ENCODE measurements around the gene ANKRD31. TPM values are rescaled to one million over a fixed set of nuclear protein-coding genes. Genes with fewer than 3 reads are reported as not detected.
"Not testable (repeated sequence)": the region's sequence is repeated elsewhere in the genome, so short reads cannot be mapped to it uniquely, and the experiment has no call there.

ANKRD31 gene
- polyA plus RNA-seq, 3 donors from 2014 or later: not detected

DNA sequence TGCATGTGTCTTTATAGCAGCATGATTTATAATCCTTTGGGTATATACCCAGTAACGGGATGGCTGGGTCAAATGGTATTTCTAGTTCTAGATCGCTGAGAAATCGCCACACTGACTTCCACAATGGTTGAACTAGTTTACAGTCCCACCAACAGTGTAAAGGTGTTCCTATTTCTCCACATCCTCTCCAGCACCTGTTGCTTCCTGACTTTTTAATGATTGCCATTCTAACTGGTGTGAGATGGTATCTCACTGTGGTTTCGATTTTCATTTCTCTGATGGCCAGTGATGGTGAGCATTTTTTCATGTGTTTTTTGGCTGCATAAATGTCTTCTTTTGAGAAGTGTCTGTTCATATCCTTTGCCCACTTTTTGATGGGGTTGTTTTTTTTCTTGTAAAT lies 13.8 kb upstream of the ANKRD31 start:
- not testable (repeated sequence) for H3K36me3 Mint-ChIP-seq; H3K4me3 Mint-ChIP-seq; DNase-seq; H3K9me3 Mint-ChIP-seq; H3K27ac Mint-ChIP-seq; H3K27me3 Mint-ChIP-seq (ENCODE audit: low read depth in 3 of 3); H3K4me1 Mint-ChIP-seq

DNA sequence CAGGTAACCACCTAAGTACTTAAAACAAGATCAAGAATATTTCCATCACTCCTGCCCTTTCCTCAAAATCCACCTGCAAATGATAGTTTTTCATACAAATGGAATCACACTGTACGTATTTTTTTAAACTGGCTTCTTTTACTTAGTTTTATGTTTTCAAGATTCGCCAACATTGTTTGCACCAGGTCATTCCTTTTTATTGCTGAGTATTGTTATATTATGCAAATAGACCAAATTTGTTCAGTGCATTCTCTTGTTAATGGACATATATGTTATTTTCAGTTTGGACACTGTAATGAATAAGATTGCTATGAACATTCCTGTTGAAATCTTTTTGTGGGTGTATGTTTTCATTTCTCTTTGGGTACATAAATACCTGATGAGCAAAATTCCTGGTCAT lies 8.3 kb upstream of the ANKRD31 start:
- Mint-ChIP-seq H3K4me1 (no peaks in the 10 kb centered on the region), H3K36me3 (no peaks in the 10 kb centered on the region), H3K4me3 (no peak overlapping the region), H3K27ac (no peak overlapping the region), H3K9me3 (no peaks in the 10 kb centered on the region), H3K27me3 (ENCODE audit: low read depth in 3 of 3) (peaks cover 0 to 8% (median 0%) of the 10 kb centered on the region in 3 donors)
- DNase-seq: no peak

DNA sequence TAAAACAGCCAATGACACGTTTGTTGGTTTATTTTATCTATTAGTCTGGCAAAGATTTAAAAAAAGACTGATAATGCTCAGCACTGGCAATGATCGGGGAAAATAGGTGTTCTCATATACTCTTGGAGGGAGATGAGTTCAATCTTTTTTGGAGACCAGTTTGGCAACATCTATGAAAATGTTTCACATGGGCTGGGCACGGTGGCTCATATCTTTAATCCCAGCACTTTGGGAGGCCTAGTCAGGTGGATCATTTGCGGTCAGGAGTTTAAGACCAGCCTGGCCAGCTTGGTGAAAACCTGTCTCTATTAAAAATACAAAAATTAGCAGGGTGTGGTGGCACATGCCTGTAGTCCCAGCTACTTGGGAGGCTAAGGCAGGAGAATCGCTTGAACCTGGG lies 6.8 kb upstream of the ANKRD31 start:
- no peaks in the 10 kb centered on the region for H3K9me3 Mint-ChIP-seq
- no peak for DNase-seq
- H3K27me3 Mint-ChIP-seq (ENCODE audit: low read depth in 3 of 3): peaks cover 0 to 6% (median 2%) of the 10 kb centered on the region in 3 donors
- H3K27ac Mint-ChIP-seq: no peak overlapping the region
- no peak overlapping the region for H3K4me3 Mint-ChIP-seq
- H3K4me1 Mint-ChIP-seq: no peaks in the 10 kb centered on the region
- H3K36me3 Mint-ChIP-seq: peaks cover 0 to 4% (median 0%) of the 10 kb centered on the region in 3 donors

DNA sequence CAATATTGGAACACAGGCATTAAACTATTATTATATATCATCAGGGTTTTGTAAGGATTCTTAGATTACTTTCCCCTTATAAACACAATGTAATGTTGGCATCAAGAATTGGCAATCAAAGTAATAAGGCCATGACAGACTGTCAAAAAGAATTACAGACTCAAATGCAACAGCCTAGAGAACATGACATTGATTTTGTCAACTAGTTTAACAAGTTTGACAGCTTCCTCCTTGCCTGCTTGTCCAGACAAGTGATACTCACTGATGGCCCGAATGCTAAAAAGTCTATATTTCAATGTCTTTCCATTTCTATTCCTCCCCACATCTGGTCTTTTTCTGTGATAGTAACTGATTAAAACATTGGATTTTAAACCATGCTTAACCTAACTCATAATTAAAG lies 6.4 kb upstream of the ANKRD31 start:
- no peak overlapping the region for H3K27ac Mint-ChIP-seq
- no peaks in the 10 kb centered on the region for H3K4me1 Mint-ChIP-seq
- peaks cover 0 to 7% (median 4%) of the 10 kb centered on the region in 3 donors for H3K27me3 Mint-ChIP-seq (ENCODE audit: low read depth in 3 of 3)
- peaks cover 0 to 4% (median 0%) of the 10 kb centered on the region in 3 donors for H3K36me3 Mint-ChIP-seq
- DNase-seq: no peak
- no peaks in the 10 kb centered on the region for H3K9me3 Mint-ChIP-seq
- H3K4me3 Mint-ChIP-seq: no peak overlapping the region

DNA sequence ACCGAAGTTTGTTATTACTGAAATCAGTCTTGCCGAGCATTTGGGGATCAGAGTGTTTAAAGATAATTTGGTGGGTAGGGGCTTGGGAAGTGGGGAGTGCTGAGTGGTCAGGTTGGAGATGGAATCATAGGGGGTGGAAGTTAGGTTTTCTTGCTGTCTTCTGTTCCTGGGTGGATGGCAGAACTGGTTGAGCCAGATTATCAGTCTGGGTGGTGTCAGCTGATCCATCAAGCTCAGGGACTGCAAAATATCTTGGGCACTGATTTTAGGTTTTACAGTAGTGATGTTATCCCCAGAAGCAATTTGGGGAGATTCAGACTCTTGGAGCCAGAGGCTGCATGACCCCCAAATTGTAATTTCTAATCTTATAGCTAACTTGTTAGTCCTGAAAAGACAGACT lies 5.4 kb upstream of the ANKRD31 start:
- Mint-ChIP-seq H3K27me3 (ENCODE audit: low read depth in 3 of 3) (peaks cover 2 to 7% (median 4%) of the 10 kb centered on the region in 3 donors), H3K27ac (no peak overlapping the region), H3K4me1 (peaks cover 2 to 4% of the 10 kb centered on the region in 2 donors), H3K9me3 (no peaks in the 10 kb centered on the region), H3K36me3 (peaks cover 0 to 4% (median 0%) of the 10 kb centered on the region in 3 donors), H3K4me3 (no peak overlapping the region)
- DNase-seq: no peak

DNA sequence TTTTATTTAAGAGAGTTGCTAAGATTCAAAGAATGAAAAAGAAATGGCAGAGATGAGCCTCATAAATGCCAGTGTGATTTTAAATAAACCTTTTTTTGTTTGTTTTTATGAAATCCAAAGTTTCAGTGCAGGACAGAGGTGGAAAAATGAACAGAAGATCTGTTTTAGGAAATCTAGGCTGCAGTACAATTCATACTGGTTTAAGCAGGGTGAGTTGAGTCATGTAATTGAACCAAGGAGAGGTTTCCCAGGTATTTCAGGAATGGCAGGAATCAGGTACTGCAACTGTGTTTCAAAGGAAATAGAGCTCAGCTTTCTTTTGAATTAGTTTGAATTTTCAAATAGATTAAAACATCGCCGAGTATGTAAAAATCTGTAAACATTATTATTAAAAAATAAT lies 3.0 kb upstream of the ANKRD31 start:
- Mint-ChIP-seq H3K27me3 (ENCODE audit: low read depth in 3 of 3) (peaks cover 4 to 6% (median 4%) of the 10 kb centered on the region in 3 donors), H3K4me1 (peaks cover 9 to 18% of the 10 kb centered on the region in 2 donors), H3K4me3 (no peak overlapping the region), H3K27ac (no peak overlapping the region), H3K36me3 (peaks cover 0 to 4% (median 0%) of the 10 kb centered on the region in 3 donors), H3K9me3 (no peaks in the 10 kb centered on the region)
- DNase-seq: no peak

DNA sequence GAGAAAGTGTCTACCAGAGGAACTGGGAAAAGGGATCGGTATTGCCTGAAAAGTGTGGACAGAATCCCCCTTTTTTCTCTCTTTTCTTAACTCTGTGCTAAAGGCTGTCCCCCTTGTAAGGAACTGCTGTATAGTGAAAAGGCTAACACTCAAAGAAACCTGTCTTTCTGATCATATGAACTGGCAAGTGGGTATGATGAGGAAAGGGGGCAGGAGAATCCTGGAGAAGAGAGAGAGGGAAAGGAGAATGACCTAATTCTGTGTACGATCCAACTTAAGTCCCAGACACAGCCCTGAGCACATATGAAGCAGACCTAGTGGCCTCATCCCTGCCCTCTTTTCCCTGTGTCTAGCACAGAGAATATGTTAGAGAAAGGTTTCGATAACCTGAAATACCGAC lies 967 bp downstream of the ANKRD31 start:
- H3K36me3 Mint-ChIP-seq: peaks cover 0 to 4% (median 0%) of the 10 kb centered on the region in 3 donors
- peak overlapping the region in 1 of 6 donors; percentile 11 for H3K27ac Mint-ChIP-seq
- H3K27me3 Mint-ChIP-seq (ENCODE audit: low read depth in 3 of 3): peaks cover 1 to 6% (median 4%) of the 10 kb centered on the region in 3 donors
- H3K9me3 Mint-ChIP-seq: no peaks in the 10 kb centered on the region
- peak overlapping the region in 3 of 5 donors; percentile 47 to 54 (median 53) for H3K4me3 Mint-ChIP-seq
- peaks cover 9 to 18% of the 10 kb centered on the region in 2 donors for H3K4me1 Mint-ChIP-seq
- no peak for DNase-seq

DNA sequence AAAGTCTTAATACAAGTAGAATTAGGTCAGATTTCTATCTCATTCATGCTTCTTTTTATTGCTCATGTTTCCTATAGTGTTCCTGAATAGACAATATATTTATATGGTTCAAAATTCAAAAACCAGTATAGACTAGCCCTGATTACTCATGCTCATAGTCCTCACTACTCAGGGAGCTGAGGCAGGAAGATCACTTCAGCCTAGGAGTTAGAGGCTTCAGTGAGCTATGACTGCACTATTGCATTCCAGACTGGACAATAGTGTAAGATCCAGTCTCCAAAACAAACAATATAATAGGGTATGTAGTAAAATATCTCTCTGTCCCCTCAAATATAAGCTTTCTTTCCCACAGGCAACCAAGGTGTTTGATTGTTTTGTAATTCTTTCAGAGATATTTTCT lies 2.4 kb downstream of the ANKRD31 start:
- peaks cover 0 to under 1% (median 0%) of the 10 kb centered on the region in 3 donors for H3K36me3 Mint-ChIP-seq

DNA sequence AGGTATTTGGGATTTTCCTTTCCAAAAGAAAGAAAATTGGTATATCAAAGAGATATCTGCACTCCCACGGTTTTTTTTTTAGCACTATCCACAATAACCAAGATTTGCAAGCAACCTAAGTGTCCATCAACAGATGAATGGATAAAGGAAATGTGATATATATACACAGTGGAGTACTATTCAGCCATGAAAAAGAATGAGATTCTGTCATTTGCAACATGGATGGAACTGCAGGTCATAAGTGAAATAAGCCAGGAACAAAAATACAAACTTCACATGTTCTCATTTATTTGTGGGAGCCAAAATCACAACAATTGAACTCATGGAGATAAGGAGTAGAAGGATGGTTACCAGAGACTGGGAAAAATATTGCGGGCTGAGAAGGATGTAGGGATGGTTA lies 9.8 kb downstream of the ANKRD31 start:
- DNase-seq: no peak
- no peak overlapping the region for H3K4me3 Mint-ChIP-seq
- peaks cover 0 to 2% (median 0%) of the 10 kb centered on the region in 6 donors for H3K9me3 Mint-ChIP-seq
- H3K27ac Mint-ChIP-seq: no peak overlapping the region
- H3K27me3 Mint-ChIP-seq (ENCODE audit: low read depth in 3 of 3): peaks cover 0 to 6% (median 3%) of the 10 kb centered on the region in 3 donors
- no peaks in the 10 kb centered on the region for H3K36me3 Mint-ChIP-seq
- no peaks in the 10 kb centered on the region for H3K4me1 Mint-ChIP-seq

More for the DNA sequence above, 2.4 kb downstream of the ANKRD31 start:
- DNase-seq: no peak
- Mint-ChIP-seq H3K4me3 (no peak overlapping the region), H3K27ac (no peak overlapping the region), H3K27me3 (ENCODE audit: low read depth in 3 of 3) (peaks cover 4 to 6% (median 4%) of the 10 kb centered on the region in 3 donors), H3K4me1 (peaks cover 9 to 18% of the 10 kb centered on the region in 2 donors), H3K9me3 (no peaks in the 10 kb centered on the region)

DNA sequence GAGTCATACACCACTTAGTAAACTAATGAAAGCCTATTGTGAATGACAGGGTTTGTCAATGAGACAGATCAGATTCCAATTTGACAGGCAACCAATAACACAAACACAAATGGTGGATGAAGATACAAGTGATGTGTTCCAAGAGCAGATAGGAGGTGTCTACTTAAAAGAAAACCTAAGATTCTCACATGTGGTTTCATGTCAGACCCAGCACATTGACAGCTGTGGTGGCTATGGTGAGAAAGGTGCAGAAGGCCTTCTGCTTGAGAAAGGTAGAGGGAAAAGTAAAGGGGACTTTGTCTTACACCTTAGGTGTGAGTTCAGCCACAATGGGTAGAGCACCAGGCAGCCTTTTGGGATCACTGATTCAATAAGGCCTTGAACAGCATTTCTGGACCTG lies 11.2 kb downstream of the ANKRD31 start:
- H3K4me1 Mint-ChIP-seq: no peaks in the 10 kb centered on the region

DNA sequence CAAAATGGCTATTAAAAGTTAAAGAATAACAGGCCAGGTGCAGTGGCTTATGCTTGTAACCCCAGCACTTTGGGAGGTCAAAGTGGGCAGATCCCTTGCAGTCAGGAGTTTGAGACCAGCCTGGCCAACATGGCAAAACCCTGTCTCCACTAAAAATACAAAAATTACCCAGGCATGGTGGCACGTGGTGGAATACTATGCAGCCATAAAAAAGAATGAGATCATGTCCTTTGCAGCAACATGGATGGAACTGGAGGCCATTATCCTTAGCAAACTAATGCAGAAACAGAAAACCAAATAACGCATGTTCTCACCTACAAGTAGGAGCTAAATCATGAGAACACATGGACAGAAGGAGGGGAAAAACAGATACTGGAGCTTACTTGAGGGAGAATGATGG lies 15.9 kb downstream of the ANKRD31 start:
- not testable (repeated sequence) for DNase-seq, H3K4me1 Mint-ChIP-seq, H3K27ac Mint-ChIP-seq, H3K4me3 Mint-ChIP-seq
- Mint-ChIP-seq H3K9me3 (peaks cover 9 to 29% (median 18%) of the 10 kb centered on the region in 6 donors), H3K27me3 (ENCODE audit: low read depth in 3 of 3) (peaks cover 2 to 15% (median 10%) of the 10 kb centered on the region in 3 donors), H3K36me3 (peaks cover 12 to 18% (median 14%) of the 10 kb centered on the region in 3 donors)

More for the DNA sequence above, 11.2 kb downstream of the ANKRD31 start:
- Mint-ChIP-seq H3K27ac (no peak overlapping the region), H3K4me3 (no peak overlapping the region), H3K27me3 (ENCODE audit: low read depth in 3 of 3) (peaks cover 0 to 9% (median 3%) of the 10 kb centered on the region in 3 donors), H3K36me3 (no peaks in the 10 kb centered on the region), H3K9me3 (peaks cover 0 to 2% (median 0%) of the 10 kb centered on the region in 6 donors)
- no peak for DNase-seq

DNA sequence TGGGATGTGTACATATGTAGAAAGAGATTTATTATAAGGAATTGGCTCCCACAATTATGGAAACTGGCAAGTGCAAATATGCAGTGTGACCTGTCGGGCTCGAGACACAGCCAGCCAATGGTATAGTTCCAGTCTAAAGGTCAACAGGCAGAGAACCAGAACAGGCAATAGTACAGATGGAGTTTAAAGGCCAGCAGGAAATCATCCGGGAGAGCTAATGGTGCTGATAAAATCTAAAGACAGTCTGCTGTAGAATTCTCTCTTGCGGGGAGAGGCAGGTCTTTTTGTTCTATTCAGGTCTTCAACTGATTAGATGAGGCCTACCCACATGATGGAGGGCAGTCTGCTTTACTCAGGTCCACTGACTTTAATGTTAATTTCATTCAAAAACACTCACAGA lies 21.8 kb downstream of the ANKRD31 start:
- H3K4me1 Mint-ChIP-seq: no peaks in the 10 kb centered on the region
- H3K9me3 Mint-ChIP-seq: peaks cover 7 to 29% (median 18%) of the 10 kb centered on the region in 6 donors
- DNase-seq: no peak
- no peak overlapping the region for H3K27ac Mint-ChIP-seq
- H3K27me3 Mint-ChIP-seq (ENCODE audit: low read depth in 3 of 3): peaks cover 3 to 10% (median 8%) of the 10 kb centered on the region in 3 donors
- H3K36me3 Mint-ChIP-seq: peaks cover 11 to 18% (median 17%) of the 10 kb centered on the region in 3 donors
- H3K4me3 Mint-ChIP-seq: no peak overlapping the region

DNA sequence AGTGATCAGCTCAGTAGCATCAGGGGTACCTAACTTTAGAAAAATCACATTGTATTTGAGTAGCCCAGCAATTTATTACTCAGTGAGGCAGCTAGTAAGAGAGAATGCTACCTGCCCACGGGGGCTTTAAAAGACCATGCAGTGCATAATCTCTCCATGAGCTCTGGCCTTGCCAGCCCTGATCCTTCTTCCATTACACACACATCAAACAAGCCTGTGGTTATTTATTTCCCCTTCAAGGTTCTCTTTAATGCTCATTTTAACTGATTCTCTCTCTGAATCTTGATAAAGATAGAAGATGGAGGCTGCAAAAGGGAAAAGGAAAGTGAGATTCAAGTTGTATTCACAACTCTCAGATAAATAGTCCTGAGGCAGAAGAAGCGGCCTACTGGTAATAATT lies 22.3 kb downstream of the ANKRD31 start:
- Mint-ChIP-seq H3K4me3 (no peak overlapping the region), H3K9me3 (peaks cover 7 to 29% (median 18%) of the 10 kb centered on the region in 6 donors), H3K36me3 (peaks cover 8 to 18% (median 15%) of the 10 kb centered on the region in 3 donors), H3K27ac (no peak overlapping the region), H3K27me3 (ENCODE audit: low read depth in 3 of 3) (peaks cover 3 to 6% (median 5%) of the 10 kb centered on the region in 3 donors), H3K4me1 (no peaks in the 10 kb centered on the region)
- no peak for DNase-seq

DNA sequence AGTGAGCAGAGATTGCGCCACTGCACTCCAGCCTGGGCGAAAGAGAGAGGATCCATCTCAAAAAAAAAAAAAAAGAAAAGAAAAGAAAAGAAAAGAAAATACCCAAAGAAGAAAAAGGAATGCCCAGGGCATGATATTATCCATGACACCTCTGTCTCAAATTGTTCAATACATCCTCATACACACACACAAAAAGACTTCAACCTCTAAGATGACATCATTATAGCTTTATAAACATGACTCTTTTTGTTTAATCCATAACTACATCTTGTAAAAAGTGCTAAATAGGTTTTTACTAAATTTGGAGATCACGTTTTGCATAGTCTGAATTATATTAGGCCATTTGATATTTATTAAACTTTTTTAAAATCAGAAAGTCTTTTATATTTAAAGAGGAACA lies 33.1 kb downstream of the ANKRD31 start:
- Mint-ChIP-seq H3K4me1 (no peaks in the 10 kb centered on the region), H3K9me3 (no peaks in the 10 kb centered on the region), H3K27ac (no peak overlapping the region), H3K27me3 (ENCODE audit: low read depth in 3 of 3) (peaks cover 0 to 3% (median 3%) of the 10 kb centered on the region in 3 donors), H3K4me3 (no peak overlapping the region), H3K36me3 (no peaks in the 10 kb centered on the region)
- no peak for DNase-seq

DNA sequence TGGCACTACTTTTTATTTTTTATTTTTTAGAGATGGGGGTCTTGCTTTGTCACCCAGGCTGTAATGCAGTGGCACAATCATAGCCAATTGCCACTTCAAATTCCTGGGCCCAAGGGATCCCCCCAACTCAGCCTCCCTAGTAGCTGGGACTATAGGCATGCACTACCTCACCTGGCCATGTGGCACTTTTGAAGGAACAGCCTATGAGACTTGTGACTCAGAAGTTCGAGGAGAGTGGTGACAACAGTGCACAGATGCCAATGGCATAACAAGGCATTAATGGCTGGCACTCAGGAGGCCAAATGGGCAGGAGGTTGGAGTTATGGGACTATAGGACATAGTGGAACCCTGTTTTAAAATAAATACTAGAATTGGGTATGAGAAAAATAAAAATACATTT lies 33.7 kb downstream of the ANKRD31 start:
- DNase-seq: no peak
- Mint-ChIP-seq H3K4me1 (no peaks in the 10 kb centered on the region), H3K36me3 (no peaks in the 10 kb centered on the region), H3K27me3 (ENCODE audit: low read depth in 3 of 3) (peaks cover 0 to 3% (median 0%) of the 10 kb centered on the region in 3 donors), H3K4me3 (no peak overlapping the region), H3K27ac (no peak overlapping the region), H3K9me3 (no peaks in the 10 kb centered on the region)

Data from immature natural killer cell (primary cell).